ENCODE results near the gene DGCR8. TPM values are rescaled to one million over a fixed set of nuclear protein-coding genes. Genes with fewer than 3 reads are reported as not detected.

The DGCR8 gene
- total RNA-seq, 1 experiment from 2014 or later, result 34.7 TPM

DNA sequence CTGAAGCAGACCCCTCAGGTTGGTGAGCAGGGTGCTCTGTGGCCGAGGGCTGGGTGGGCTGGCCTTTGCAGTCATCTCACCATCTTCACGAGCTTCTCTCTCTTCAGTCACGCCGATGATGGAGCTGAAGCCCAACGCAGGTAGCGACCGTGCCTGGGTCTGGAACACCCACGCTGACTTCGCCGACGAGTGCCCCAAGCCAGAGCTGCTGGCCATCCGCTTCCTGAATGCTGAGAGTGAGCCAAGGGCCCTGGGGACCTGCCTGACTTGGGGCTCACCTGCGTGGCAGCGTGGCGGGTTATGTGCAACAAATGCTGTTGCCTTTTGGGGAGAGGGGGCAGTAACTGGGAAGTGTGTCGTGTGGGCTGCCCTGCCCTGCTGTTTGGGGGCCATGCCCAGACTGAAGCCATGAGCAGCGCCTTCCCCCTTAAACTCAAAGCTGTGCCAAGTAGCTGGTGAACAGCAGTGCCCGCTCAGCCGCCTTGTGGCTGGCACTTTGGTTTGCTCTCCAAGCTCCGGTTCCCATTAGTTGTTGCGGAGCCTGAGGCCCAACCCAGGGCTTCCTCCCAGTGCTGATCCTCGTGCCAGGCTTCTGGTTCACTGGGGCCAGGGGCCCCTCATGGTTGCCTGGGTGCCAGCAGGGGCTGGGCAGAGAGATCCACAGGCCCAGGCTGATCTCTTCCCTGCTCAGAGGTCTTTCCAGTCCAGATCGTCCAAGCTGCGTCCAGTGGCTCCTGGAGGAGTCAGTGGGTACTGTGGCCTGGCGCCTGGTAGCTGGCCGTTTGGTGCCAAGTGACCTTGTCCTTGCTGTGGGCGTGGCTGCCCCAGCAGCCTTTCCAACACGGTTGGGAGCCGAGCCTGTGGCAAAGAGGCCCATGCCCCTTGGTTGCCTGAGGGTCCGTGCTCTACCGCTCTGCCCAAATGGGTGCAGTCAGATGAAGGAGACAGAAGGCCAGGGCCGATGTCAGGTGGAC, 45.4 kb downstream of the DGCR8 start:
- Histone ChIP-seq H3K9me3 (ENCODE audit: insufficient read depth, low read depth) (no peaks in the 10 kb centered on the region), H3K4me1 (replicated peaks; ENCODE audit: insufficient read depth) (no peaks in the 10 kb centered on the region), H4K20me1 (ENCODE audit: insufficient read depth) (no peaks in the 10 kb centered on the region), H3K36me3 (ENCODE audit: low read depth) (no peaks in the 10 kb centered on the region), H3F3A (ENCODE audit: insufficient read depth, low read depth) (peaks cover 5% of the 10 kb centered on the region; the same call in 1 of the 2 replicates), H2AFZ (no peak overlapping the region), H3K9me2 (ENCODE audit: insufficient read depth) (no peaks in the 10 kb centered on the region), H3K4me2 (no peak overlapping the region), H3K27ac (no peak overlapping the region), H3K79me2 (ENCODE audit: low read depth) (peaks cover 17% of the 10 kb centered on the region), H3K27me3 (ENCODE audit: insufficient read depth, low read depth) (no peaks in the 10 kb centered on the region), H3K4me3 (no peak overlapping the region)
- DNase-seq, result no peak
- TF ChIP-seq, protein P1, sequence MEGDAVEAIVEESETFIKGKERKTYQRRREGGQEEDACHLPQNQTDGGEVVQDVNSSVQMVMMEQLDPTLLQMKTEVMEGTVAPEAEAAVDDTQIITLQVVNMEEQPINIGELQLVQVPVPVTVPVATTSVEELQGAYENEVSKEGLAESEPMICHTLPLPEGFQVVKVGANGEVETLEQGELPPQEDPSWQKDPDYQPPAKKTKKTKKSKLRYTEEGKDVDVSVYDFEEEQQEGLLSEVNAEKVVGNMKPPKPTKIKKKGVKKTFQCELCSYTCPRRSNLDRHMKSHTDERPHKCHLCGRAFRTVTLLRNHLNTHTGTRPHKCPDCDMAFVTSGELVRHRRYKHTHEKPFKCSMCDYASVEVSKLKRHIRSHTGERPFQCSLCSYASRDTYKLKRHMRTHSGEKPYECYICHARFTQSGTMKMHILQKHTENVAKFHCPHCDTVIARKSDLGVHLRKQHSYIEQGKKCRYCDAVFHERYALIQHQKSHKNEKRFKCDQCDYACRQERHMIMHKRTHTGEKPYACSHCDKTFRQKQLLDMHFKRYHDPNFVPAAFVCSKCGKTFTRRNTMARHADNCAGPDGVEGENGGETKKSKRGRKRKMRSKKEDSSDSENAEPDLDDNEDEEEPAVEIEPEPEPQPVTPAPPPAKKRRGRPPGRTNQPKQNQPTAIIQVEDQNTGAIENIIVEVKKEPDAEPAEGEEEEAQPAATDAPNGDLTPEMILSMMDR (conservative IDR thresholded peaks at IDR 0.05), result no peak
- TF ChIP-seq EZH2 (IDR thresholded peaks at IDR 0.05; ENCODE audit: low read depth), result no peak
- intact Hi-C loops (cut with micrococcal nuclease; ENCODE audit: unreplicated experiment), result no loop called here
- POLR2A ChIA-PET (ENCODE audit: unreplicated experiment), result interaction anchor here (0.6 kb wide), 1 partner anchor 1127 kb away, joined by 4 read pairs; no protein-coding TSS in a partner anchor
- CTCF ChIA-PET, result no interaction called here
- BruUV-seq (replicated peaks), result no TSS peak

DNA sequence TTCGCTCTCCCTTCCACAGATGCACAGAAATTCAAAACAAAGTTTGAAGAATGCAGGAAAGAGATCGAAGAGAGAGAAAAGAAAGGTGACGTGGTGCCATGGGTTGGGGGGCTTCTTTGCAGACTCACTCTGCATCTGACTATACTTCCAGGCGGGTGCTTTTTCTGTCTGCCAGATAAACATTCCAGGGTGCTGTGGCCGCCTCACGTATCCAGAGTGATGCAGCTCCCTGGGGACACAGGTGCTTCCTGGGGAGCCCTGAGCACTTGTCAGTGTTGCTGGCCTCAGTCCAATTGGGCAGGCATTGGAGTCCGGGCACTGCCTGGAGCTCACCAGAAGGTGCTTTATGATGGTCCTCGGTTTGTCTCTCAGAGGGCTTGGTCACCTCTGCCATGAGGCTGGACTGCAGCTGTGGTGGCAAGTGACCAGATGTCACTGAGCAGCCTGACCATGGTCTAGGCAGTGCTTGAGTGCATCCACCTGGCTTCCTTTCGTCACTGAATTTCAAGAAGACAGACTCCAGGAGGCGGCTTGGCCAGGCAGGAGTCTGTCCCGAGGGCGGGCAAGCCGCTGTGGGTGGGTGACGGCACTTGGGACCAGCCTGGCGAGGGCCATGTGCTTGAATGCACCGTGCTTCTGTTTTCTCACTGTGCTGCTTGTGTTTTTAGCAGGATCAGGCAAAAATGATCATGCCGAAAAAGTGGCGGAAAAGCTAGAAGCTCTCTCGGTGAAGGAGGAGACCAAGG, 46.4 kb downstream of the DGCR8 start:
- no peaks in the 10 kb centered on the region for H3K27me3 ChIP-seq (ENCODE audit: insufficient read depth, low read depth)
- DNase-seq, result no peak
- peaks cover 7% of the 10 kb centered on the region; the same call in 1 of the 2 replicates for H3K79me2 ChIP-seq (ENCODE audit: low read depth)
- no peaks in the 10 kb centered on the region for H3K36me3 ChIP-seq (ENCODE audit: low read depth)
- BruUV-seq (replicated peaks), result no TSS peak
- no peaks in the 10 kb centered on the region for H3K9me3 ChIP-seq (ENCODE audit: insufficient read depth, low read depth)
- ChIA-PET CTCF (no interaction called here), POLR2A (ENCODE audit: unreplicated experiment) (no interaction called here)
- H3K4me3 ChIP-seq, result no peak overlapping the region
- no peaks in the 10 kb centered on the region for H3K4me1 ChIP-seq (replicated peaks; ENCODE audit: insufficient read depth)
- H3K9me2 ChIP-seq (ENCODE audit: insufficient read depth), result no peaks in the 10 kb centered on the region
- H4K20me1 ChIP-seq (ENCODE audit: insufficient read depth), result no peaks in the 10 kb centered on the region
- no peak overlapping the region for H3K4me2 ChIP-seq
- H2AFZ ChIP-seq, result no peak overlapping the region
- peaks cover 8% of the 10 kb centered on the region; the same call in 1 of the 2 replicates for H3F3A ChIP-seq (ENCODE audit: insufficient read depth, low read depth)
- H3K27ac ChIP-seq, result no peak overlapping the region
- intact Hi-C loops (cut with micrococcal nuclease; ENCODE audit: unreplicated experiment), result no loop called here
- TF ChIP-seq, protein P1 (conservative IDR thresholded peaks at IDR 0.05), result no peak
- no peak for TF ChIP-seq EZH2 (IDR thresholded peaks at IDR 0.05; ENCODE audit: low read depth)

DNA sequence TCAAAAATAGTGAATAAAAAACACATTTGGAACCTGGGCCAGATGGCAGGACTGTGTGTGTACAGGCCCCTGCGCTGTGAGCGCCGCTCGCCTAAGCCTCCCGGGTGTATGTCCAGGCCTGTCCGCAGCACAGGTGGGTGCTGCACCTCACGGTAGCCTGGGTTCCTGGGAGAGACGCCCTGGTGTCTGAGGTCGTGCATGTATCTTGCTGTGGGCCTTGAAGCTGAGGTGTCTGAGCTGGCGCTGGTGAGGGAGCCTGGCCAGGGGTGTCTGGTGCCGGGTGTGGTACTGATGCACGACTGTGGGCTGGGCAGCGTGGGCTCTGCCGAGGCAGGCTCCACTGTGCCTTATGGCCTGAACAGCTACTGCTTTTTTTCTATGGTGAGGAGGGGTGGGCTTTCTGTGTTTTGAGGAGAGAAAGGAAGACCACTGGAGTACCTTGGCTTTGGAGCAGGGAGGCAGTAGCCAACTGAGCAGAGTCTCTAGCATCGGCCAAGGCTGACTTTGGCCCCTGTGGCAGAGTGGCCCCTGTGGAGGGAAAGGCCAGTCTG, 47.4 kb downstream of the DGCR8 start:
- Histone ChIP-seq H3K27me3 (ENCODE audit: insufficient read depth, low read depth) (no peaks in the 10 kb centered on the region), H3K4me1 (replicated peaks; ENCODE audit: insufficient read depth) (no peaks in the 10 kb centered on the region), H3K9me3 (ENCODE audit: insufficient read depth, low read depth) (no peaks in the 10 kb centered on the region), H3K36me3 (ENCODE audit: low read depth) (no peaks in the 10 kb centered on the region), H3K27ac (no peak overlapping the region), H3F3A (ENCODE audit: insufficient read depth, low read depth) (peaks cover 8% of the 10 kb centered on the region; the same call in 1 of the 2 replicates), H3K4me3 (no peak overlapping the region), H4K20me1 (ENCODE audit: insufficient read depth) (no peaks in the 10 kb centered on the region), H2AFZ (no peak overlapping the region), H3K79me2 (ENCODE audit: low read depth) (peaks cover under 1% of the 10 kb centered on the region; the same call in 1 of the 2 replicates), H3K4me2 (no peak overlapping the region), H3K9me2 (ENCODE audit: insufficient read depth) (no peaks in the 10 kb centered on the region)
- ChIA-PET POLR2A (ENCODE audit: unreplicated experiment) (interaction anchor here (0.5 kb wide), 1 partner anchor 26 kb away, joined by 4 read pairs; no protein-coding TSS in a partner anchor), CTCF (no interaction called here)
- BruUV-seq (replicated peaks), result no TSS peak
- DNase-seq, result no peak
- TF ChIP-seq, protein P1 (conservative IDR thresholded peaks at IDR 0.05), result no peak
- TF ChIP-seq EZH2 (IDR thresholded peaks at IDR 0.05; ENCODE audit: low read depth), result no peak
- intact Hi-C loops (cut with micrococcal nuclease; ENCODE audit: unreplicated experiment), result no loop called here

Measured in PC-9 (cell line).